Right lobe of liver (tissue), 6 donors: ENCODE measurements around the gene BMAL1. TPM values are rescaled to one million over a fixed set of nuclear protein-coding genes. Genes with fewer than 3 reads are reported as not detected.
A peak's percentile ranks its signal among the peaks of the same experiment; 100 is the strongest.

Experiments
- ATAC-seq, 4 donors: fragments of 200-7000 bp; cut with Tn5 transposase; one replicate each; pipeline ENCODE4 v1.9.1; 2020; ENCODE audit warnings: mild to moderate bottlenecking in 4 of 4, moderate library complexity in 4 of 4
- DNase-seq, 3 donors: peaks; one replicate each; pipeline ENCODE4 v3.0.0-alpha.2; 2020
- H3K27ac ChIP-seq, 3 donors: fragments of 200-600 bp; one replicate each; pipeline ENCODE4 v1.8.0; 2022
- H3K27me3 ChIP-seq, 2 donors: fragments of 200-600 bp; one replicate each; pipeline ENCODE4 v1.8.0; 2022
- H3K36me3 ChIP-seq, 4 donors: fragments of 200-600 bp; sonication (generic) in 1 of 4; one replicate each; pipeline versions ENCODE4 v1.5.1 to v1.8.0; 2017 to 2022; ENCODE audit warnings: control low read depth in 1 of 4
- H3K4me1 ChIP-seq, 4 donors: fragments of 200-600 bp; sonication (generic) in 1 of 4; one replicate each; pipeline versions ENCODE4 v1.5.1 to v1.8.0; 2017 to 2022; ENCODE audit warnings: control low read depth in 1 of 4
- H3K4me3 ChIP-seq, 3 donors: fragments of 200-600 bp; one replicate each; pipeline ENCODE4 v1.8.0; 2022
- H3K9me3 ChIP-seq, 4 donors: fragments of 200-600 bp; sonication (generic) in 1 of 4; one replicate each; pipeline versions ENCODE4 v1.5.1 to v1.8.0; 2017 to 2022; ENCODE audit warnings: control low read depth in 1 of 4
- CTCF ChIP-seq, 4 donors: fragments of 200-600 bp in 3 of 4; fragments of 450-650 bp in 1 of 4; IDR thresholded peaks; one replicate each; pipeline versions ENCODE4 v1.5.1 to v1.8.0; 2016 to 2022; ENCODE audit warnings: antibody characterized with exemption in 4 of 4, mild to moderate bottlenecking in 2 of 4
- POLR2A ChIP-seq: fragments of 450-650 bp; IDR thresholded peaks from one replicate; pipeline ENCODE4 v1.6.1; 2017; ENCODE audit warnings: antibody characterized with exemption, mild to moderate bottlenecking
- WGBS: methylation state at CpG from one replicate; pipeline ENCODE4 v1.1.6; 2018; ENCODE audit warnings: low coverage, low lambda C conversion rate; ENCODE audit not compliant: insufficient coverage; ENCODE audit errors: missing lambda C conversion rate; 5-methylcytosine and 5-hydroxymethylcytosine counted together
- intact Hi-C, 2 donors: fragments of 100-400 bp; cut with DNase I; formaldehyde crosslinking; loops; one replicate each; pipeline versions ENCODE4 v1.11.2 to v1.14.1; 2022
- total RNA-seq, 6 experiments: library from RNA; depleted of rRNA in 2 of 6; stranded (reverse); fragments of >200 nt in 2 of 6; fragmentation: NEBNext Ultra II Directional in 3 of 6; extraction: Animal tissue kit (Norgen Biotek cat#: 25700) in 3 of 6; gene quantifications; one replicate each; pipeline versions ENCODE4 v1.1.0 to v1.2.4, GENCODE V29; 2016 to 2023
- donor health status: DM: no; HTN: yes; CAD: no.
- donor health status: DM: no; HTN: no; CAD: no.
- donor health status: DM: no; HTN: no; CAD: no.
- donor health status: DM: no; HTN: yes; CAD: no.
- donor health status: DM: no; HTN: yes; CAD: no.

BMAL1 gene
- total RNA-seq, 6 experiments from 2014 or later, result 9.9 to 38.0 (median 12.9) TPM

- no peak overlapping the region for H3K27ac ChIP-seq
- no peaks in the 10 kb centered on the region for H3K9me3 ChIP-seq
- no peaks in the 10 kb centered on the region for H3K36me3 ChIP-seq
- WGBS, result 72% methylated on average over 6 of the region's 6 CpGs
- intact Hi-C loops, result no loop called here
- DNase-seq, result no peak
- no peaks in the 10 kb centered on the region for H3K27me3 ChIP-seq
- ATAC-seq, result peak in 1 of 4 donors; percentile 17
- H3K4me3 ChIP-seq, result no peak overlapping the region
- H3K4me1 ChIP-seq, result no peaks in the 10 kb centered on the region
- no peak for TF ChIP-seq CTCF (IDR thresholded peaks at IDR 0.05)
- TF ChIP-seq POLR2A, result no peak
These were observed 145.8 kb downstream of the BMAL1 start for GRCh38 chr11:13423372-13423771.

- TF ChIP-seq POLR2A (no peak), CTCF (IDR thresholded peaks at IDR 0.05) (no peak)
- no peak for ATAC-seq
- Histone ChIP-seq H3K9me3 (no peaks in the 10 kb centered on the region), H3K4me1 (no peaks in the 10 kb centered on the region), H3K4me3 (no peak overlapping the region), H3K36me3 (no peaks in the 10 kb centered on the region), H3K27me3 (no peaks in the 10 kb centered on the region), H3K27ac (no peak overlapping the region)
- intact Hi-C loops, result no loop called here
- no peak for DNase-seq
These were observed 149.8 kb downstream of the BMAL1 start for GRCh38 chr11:13427440-13427839.

GRCh38 chr11:13429288-13429687 lies 151.7 kb downstream of the BMAL1 start:
- intact Hi-C loops, result no loop called here

GRCh38 chr11:13429836-13430235 lies 152.2 kb downstream of the BMAL1 start:
- no peak for TF ChIP-seq CTCF (IDR thresholded peaks at IDR 0.05)
- no peak for TF ChIP-seq POLR2A
- H3K4me1 ChIP-seq, result no peaks in the 10 kb centered on the region
- no peak overlapping the region for H3K27ac ChIP-seq
- no peaks in the 10 kb centered on the region for H3K36me3 ChIP-seq
- no peaks in the 10 kb centered on the region for H3K27me3 ChIP-seq
- intact Hi-C loops, result no loop called here
- DNase-seq (no peak), ATAC-seq (no peak)
- WGBS, result 100% methylated on average over 1 of the region's 3 CpGs
- H3K9me3 ChIP-seq, result no peaks in the 10 kb centered on the region
- H3K4me3 ChIP-seq, result no peak overlapping the region

More at GRCh38 chr11:13429288-13429687, 151.7 kb downstream of the BMAL1 start:
- no peaks in the 10 kb centered on the region for H3K27me3 ChIP-seq
- no peak overlapping the region for H3K27ac ChIP-seq
- DNase-seq (no peak), ATAC-seq (no peak)
- WGBS, result 100% methylated on average over 1 of the region's 1 CpG
- no peak overlapping the region for H3K4me3 ChIP-seq
- H3K9me3 ChIP-seq, result no peaks in the 10 kb centered on the region
- no peaks in the 10 kb centered on the region for H3K4me1 ChIP-seq
- no peaks in the 10 kb centered on the region for H3K36me3 ChIP-seq
- no peak for TF ChIP-seq POLR2A
- TF ChIP-seq CTCF (IDR thresholded peaks at IDR 0.05), result no peak

- TF ChIP-seq POLR2A, result no peak
- no peak for TF ChIP-seq CTCF (IDR thresholded peaks at IDR 0.05)
- WGBS, result 89% methylated on average over 2 of the region's 2 CpGs
- H3K27me3 ChIP-seq, result no peaks in the 10 kb centered on the region
- H3K9me3 ChIP-seq, result no peaks in the 10 kb centered on the region
- H3K36me3 ChIP-seq, result no peaks in the 10 kb centered on the region
- no peak overlapping the region for H3K4me3 ChIP-seq
- DNase-seq (no peak), ATAC-seq (no peak)
- intact Hi-C loops, result no loop called here
- no peaks in the 10 kb centered on the region for H3K4me1 ChIP-seq
- no peak overlapping the region for H3K27ac ChIP-seq
These were observed 155.8 kb downstream of the BMAL1 start for GRCh38 chr11:13433437-13433836.
